Trophoblast cell (in vitro differentiated cells and primary cell): Measurements from ENCODE around the gene RPN1.

Experiments used
- DNase-seq, 2 donors: peaks; one replicate each; pipeline ENCODE4 v3.0.0-alpha.2; 2016
- H2AFZ ChIP-seq: 2 replicates; pipeline ENCODE4 v1.6.1; 2013; ENCODE audit warnings: low read length, moderate library complexity, mild to moderate bottlenecking; ENCODE audit not compliant: insufficient read depth, poor library complexity
- H2AK5ac ChIP-seq: 2 replicates; pipeline ENCODE4 v1.6.1; 2013; ENCODE audit warnings: mild to moderate bottlenecking, low read length
- H2BK120ac ChIP-seq: 2 replicates; pipeline ENCODE4 v1.6.1; 2013; ENCODE audit warnings: low read length, mild to moderate bottlenecking, moderate library complexity; ENCODE audit not compliant: insufficient read depth, poor library complexity
- H2BK12ac ChIP-seq: 2 replicates; pipeline ENCODE4 v1.6.1; 2013; ENCODE audit warnings: mild to moderate bottlenecking, low read length, moderate library complexity
- H2BK5ac ChIP-seq: 2 replicates; pipeline ENCODE4 v1.6.1; 2013; ENCODE audit warnings: low read length, low read depth, moderate library complexity, mild to moderate bottlenecking; ENCODE audit not compliant: poor library complexity
- H3K14ac ChIP-seq: 2 replicates; pipeline ENCODE4 v1.6.1; 2013; ENCODE audit warnings: mild to moderate bottlenecking, low read length
- H3K18ac ChIP-seq: 2 replicates; pipeline ENCODE4 v1.6.1; 2013; ENCODE audit warnings: mild to moderate bottlenecking, low read length
- H3K23ac ChIP-seq: 2 replicates; pipeline ENCODE4 v1.6.1; 2013; ENCODE audit warnings: low read length
- H3K27ac ChIP-seq: 2 replicates; pipeline ENCODE4 v1.5.1; 2013; ENCODE audit warnings: low read depth, mild to moderate bottlenecking, inconsistent platforms, low read length, moderate library complexity
- H3K27me3 ChIP-seq: 2 replicates; pipeline ENCODE4 v1.6.1; 2013; ENCODE audit warnings: inconsistent platforms, mild to moderate bottlenecking, low read length, moderate library complexity; ENCODE audit not compliant: insufficient read depth
- H3K36me3 ChIP-seq, 2 experiments: 1 replicate in 1 of 2; 2 replicates in 1 of 2; pipeline ENCODE4 v1.6.1; 2013; ENCODE audit warnings: low read length in 2 of 2, mild to moderate bottlenecking in 2 of 2, moderate library complexity in 1 of 2; ENCODE audit not compliant: insufficient read depth in 2 of 2, control insufficient read depth in 1 of 2
- H3K4ac ChIP-seq: 2 replicates; pipeline ENCODE4 v1.6.1; 2013; ENCODE audit warnings: low read depth, mild to moderate bottlenecking, low read length, moderate library complexity
- H3K4me1 ChIP-seq, 2 experiments: 1 replicate in 1 of 2; 2 replicates in 1 of 2; pipeline ENCODE4 v1.6.1; 2013; ENCODE audit warnings: low read length in 2 of 2, mild to moderate bottlenecking in 2 of 2, moderate library complexity in 1 of 2; ENCODE audit not compliant: insufficient read depth in 2 of 2, control insufficient read depth in 1 of 2
- H3K4me2 ChIP-seq: 2 replicates; pipeline ENCODE4 v1.6.1; 2013; ENCODE audit warnings: inconsistent platforms, mild to moderate bottlenecking, low read length, moderate library complexity
- H3K4me3 ChIP-seq: 2 replicates; pipeline ENCODE4 v1.5.1; 2013; ENCODE audit warnings: mild to moderate bottlenecking, low read depth, low read length, inconsistent platforms
- H3K79me1 ChIP-seq: one replicate; pipeline ENCODE4 v1.6.1; 2013; ENCODE audit warnings: low read length
- H3K79me2 ChIP-seq: 2 replicates; pipeline ENCODE4 v1.6.1; 2013; ENCODE audit warnings: low read length, mild to moderate bottlenecking; ENCODE audit not compliant: control insufficient read depth, insufficient read depth, poor library complexity
- H3K9ac ChIP-seq: 2 replicates; pipeline ENCODE4 v1.6.1; 2013; ENCODE audit warnings: mild to moderate bottlenecking, low read length
- H3K9me3 ChIP-seq: 2 replicates; pipeline ENCODE4 v1.6.1; 2013; ENCODE audit warnings: low read depth, mild to moderate bottlenecking, control low read depth, inconsistent platforms, low read length; ENCODE audit not compliant: insufficient read depth
- H4K12ac ChIP-seq: 2 replicates; pipeline ENCODE4 v1.6.1; 2013; ENCODE audit warnings: low read depth, mild to moderate bottlenecking, low read length, moderate library complexity
- H4K8ac ChIP-seq: 2 replicates; pipeline ENCODE4 v1.6.1; 2013; ENCODE audit warnings: low read depth, mild to moderate bottlenecking, low read length, moderate library complexity
- H4K91ac ChIP-seq: one replicate; pipeline ENCODE4 v1.6.1; 2013; ENCODE audit warnings: low read depth, mild to moderate bottlenecking, low read length, moderate library complexity
- WGBS: extraction: QIAGEN DNeasy Blood & Tissue Kit; methylation state at CpG from one replicate; pipeline ENCODE4 v1.1.7; 2013; ENCODE audit warnings: missing lambda C conversion rate; ENCODE audit not compliant: insufficient read length, insufficient coverage; ENCODE audit errors: extremely low coverage; 5-methylcytosine and 5-hydroxymethylcytosine counted together

The RPN1 gene

GRCh38 chr3:128618398-128618726 is 32.3 kb downstream of the RPN1 start:
- H3K9ac ChIP-seq: peak overlapping the region; percentile 86
- no peak overlapping the region for H2AFZ ChIP-seq
- H4K91ac ChIP-seq: no peak overlapping the region
- peak overlapping the region; percentile 83 for H3K4me3 ChIP-seq
- H3K4ac ChIP-seq: no peak overlapping the region
- H2AK5ac ChIP-seq: no peak overlapping the region
- peak overlapping the region; percentile 80 for H3K4me2 ChIP-seq
- H3K27ac ChIP-seq: no peak overlapping the region
- peaks cover 2 to 7% of the 10 kb centered on the region in 2 experiments for H3K4me1 ChIP-seq
- no peak overlapping the region for H2BK5ac ChIP-seq
- no CpG with 5 or more reads among the region's 5 CpGs for WGBS
- no peaks in the 10 kb centered on the region for H3K27me3 ChIP-seq
- H3K14ac ChIP-seq: no peak overlapping the region
- no peak for DNase-seq
- H3K9me3 ChIP-seq: no peaks in the 10 kb centered on the region
- H2BK120ac ChIP-seq: no peak overlapping the region
- H3K18ac ChIP-seq: no peak overlapping the region
- peaks cover 45 to 57% of the 10 kb centered on the region in 2 experiments for H3K36me3 ChIP-seq
- peak overlapping the region; percentile 86 for H4K12ac ChIP-seq
- peaks cover 2% of the 10 kb centered on the region for H3K79me2 ChIP-seq
- peak overlapping the region; percentile 81 for H4K8ac ChIP-seq
- no peak overlapping the region for H2BK12ac ChIP-seq
- H3K79me1 ChIP-seq: peaks cover 6% of the 10 kb centered on the region
- H3K23ac ChIP-seq: no peak overlapping the region

DNA sequence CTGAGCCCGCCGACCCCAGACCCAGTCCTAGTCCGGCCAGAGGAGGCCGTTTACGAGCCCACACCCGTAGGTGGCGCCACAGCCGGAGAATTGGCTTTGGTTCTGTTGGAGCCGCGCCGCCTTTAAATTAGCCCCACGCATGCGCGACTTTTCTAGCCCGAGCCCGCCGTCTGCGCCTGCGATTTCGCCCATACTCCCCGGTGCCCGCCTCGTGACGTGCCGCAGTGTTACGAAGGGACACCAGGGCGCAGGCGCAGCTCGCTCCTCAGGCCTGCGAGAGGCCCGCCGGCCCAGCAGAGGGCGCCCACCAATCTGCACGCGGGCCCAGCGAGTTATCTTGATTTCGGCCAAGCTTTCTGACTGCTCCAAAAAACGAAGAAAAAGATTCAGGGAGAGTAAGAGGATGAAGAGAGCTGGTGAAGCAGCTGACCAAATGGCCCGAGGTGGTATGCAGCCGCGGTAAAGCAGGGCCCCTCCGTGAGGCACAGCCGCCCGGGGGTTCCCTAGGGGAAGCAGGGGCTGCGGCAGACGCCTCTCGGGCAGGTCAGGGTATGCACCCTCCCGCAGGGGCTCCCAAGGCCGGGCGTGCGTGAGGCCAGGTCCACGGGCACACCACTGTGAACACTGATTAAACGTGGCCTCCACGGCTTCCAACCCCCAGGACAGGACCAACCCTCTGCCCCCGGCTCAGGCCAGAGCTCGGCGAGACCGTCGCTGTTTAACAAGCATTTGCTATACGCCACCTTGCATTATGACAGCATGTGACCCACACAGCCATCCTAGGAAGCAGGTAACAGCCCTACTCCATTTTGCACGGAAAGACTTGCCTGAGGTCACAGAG is 32.8 kb downstream of the RPN1 start:
- peak overlapping the region; percentile 71 for H2AK5ac ChIP-seq
- peak; percentile 89 to 93 for DNase-seq
- peak overlapping the region; percentile 83 for H2AFZ ChIP-seq
- H3K4me1 ChIP-seq: peaks cover 2 to 7% of the 10 kb centered on the region in 2 experiments
- no peak overlapping the region for H3K23ac ChIP-seq
- peaks cover 2% of the 10 kb centered on the region for H3K79me2 ChIP-seq
- H4K12ac ChIP-seq: peak overlapping the region; percentile 86
- H2BK120ac ChIP-seq: no peak overlapping the region
- peak overlapping the region; percentile 52 for H2BK5ac ChIP-seq
- peak overlapping the region; percentile 82 for H4K8ac ChIP-seq
- no peaks in the 10 kb centered on the region for H3K27me3 ChIP-seq
- H3K27ac ChIP-seq: peak overlapping the region; percentile 18
- H3K14ac ChIP-seq: peak overlapping the region; percentile 83
- H3K79me1 ChIP-seq: peaks cover 6% of the 10 kb centered on the region
- H3K4me3 ChIP-seq: peak overlapping the region; percentile 83
- WGBS: no CpG with 5 or more reads among the region's 61 CpGs
- H3K18ac ChIP-seq: peak overlapping the region; percentile 20
- H3K4ac ChIP-seq: peak overlapping the region; percentile 13
- H2BK12ac ChIP-seq: no peak overlapping the region
- no peaks in the 10 kb centered on the region for H3K9me3 ChIP-seq
- H3K36me3 ChIP-seq: peaks cover 43 to 57% of the 10 kb centered on the region in 2 experiments
- H4K91ac ChIP-seq: peak overlapping the region; percentile 57
- peak overlapping the region; percentile 80 for H3K4me2 ChIP-seq
- H3K9ac ChIP-seq: peak overlapping the region; percentile 86

DNA sequence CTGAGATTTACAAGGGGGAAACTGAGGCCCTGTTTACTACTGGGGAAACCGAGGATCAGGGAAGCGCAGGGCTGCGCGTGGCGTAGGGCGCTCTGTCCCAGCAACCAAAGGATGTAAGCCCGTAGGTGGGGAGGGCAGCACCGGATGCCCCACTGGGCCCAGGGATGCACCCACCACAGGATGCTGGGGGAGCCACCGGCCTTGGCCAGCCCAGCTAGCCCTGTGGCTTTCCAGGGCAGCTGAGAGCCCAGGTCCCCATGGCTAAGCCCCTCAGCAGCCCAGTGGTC is 33.4 kb downstream of the RPN1 start:
- peak overlapping the region; percentile 57 for H4K91ac ChIP-seq
- peaks cover 2% of the 10 kb centered on the region for H3K9me3 ChIP-seq
- no peak overlapping the region for H2BK5ac ChIP-seq
- peak overlapping the region; percentile 51 for H3K4me3 ChIP-seq
- peak overlapping the region; percentile 13 for H3K4ac ChIP-seq
- H3K18ac ChIP-seq: peak overlapping the region; percentile 8
- DNase-seq: no peak
- H3K79me1 ChIP-seq: peaks cover 6% of the 10 kb centered on the region
- H4K8ac ChIP-seq: peak overlapping the region; percentile 82
- H3K9ac ChIP-seq: peak overlapping the region; percentile 62
- peaks cover 2 to 7% of the 10 kb centered on the region in 2 experiments for H3K4me1 ChIP-seq
- no peak overlapping the region for H2BK120ac ChIP-seq
- H2AFZ ChIP-seq: peak overlapping the region; percentile 41
- H3K27me3 ChIP-seq: no peaks in the 10 kb centered on the region
- peak overlapping the region; percentile 71 for H2AK5ac ChIP-seq
- no CpG with 5 or more reads among the region's 9 CpGs for WGBS
- peak overlapping the region; percentile 19 for H2BK12ac ChIP-seq
- peaks cover 2% of the 10 kb centered on the region for H3K79me2 ChIP-seq
- H4K12ac ChIP-seq: peak overlapping the region; percentile 65
- H3K27ac ChIP-seq: no peak overlapping the region
- peak overlapping the region; percentile 80 for H3K4me2 ChIP-seq
- H3K23ac ChIP-seq: no peak overlapping the region
- peak overlapping the region; percentile 45 for H3K14ac ChIP-seq
- H3K36me3 ChIP-seq: peaks cover 40 to 56% of the 10 kb centered on the region in 2 experiments

- H3K9me3 ChIP-seq: peaks cover 2% of the 10 kb centered on the region
- WGBS: no CpG with 5 or more reads among the region's 16 CpGs
- H3K14ac ChIP-seq: peak overlapping the region; percentile 45
- peak overlapping the region; percentile 65 for H4K12ac ChIP-seq
- peak overlapping the region; percentile 71 for H2AK5ac ChIP-seq
- H3K4me3 ChIP-seq: peak overlapping the region; percentile 51
- no peaks in the 10 kb centered on the region for H3K27me3 ChIP-seq
- peak overlapping the region; percentile 41 for H2AFZ ChIP-seq
- H4K8ac ChIP-seq: peak overlapping the region; percentile 82
- H3K23ac ChIP-seq: no peak overlapping the region
- no peak for DNase-seq
- peaks cover 2% of the 10 kb centered on the region for H3K79me2 ChIP-seq
- H3K18ac ChIP-seq: peak overlapping the region; percentile 8
- peaks cover 6% of the 10 kb centered on the region for H3K79me1 ChIP-seq
- H3K36me3 ChIP-seq: peaks cover 35 to 51% of the 10 kb centered on the region in 2 experiments
- no peak overlapping the region for H3K27ac ChIP-seq
- H3K9ac ChIP-seq: no peak overlapping the region
- peaks cover 2 to 7% of the 10 kb centered on the region in 2 experiments for H3K4me1 ChIP-seq
- no peak overlapping the region for H2BK120ac ChIP-seq
- peak overlapping the region; percentile 80 for H3K4me2 ChIP-seq
- H2BK12ac ChIP-seq: no peak overlapping the region
- H3K4ac ChIP-seq: no peak overlapping the region
- no peak overlapping the region for H2BK5ac ChIP-seq
- H4K91ac ChIP-seq: peak overlapping the region; percentile 57
Observed at GRCh38 chr3:128616516-128617269, 33.9 kb downstream of the RPN1 start.
